GM19043 (cell line): ENCODE measurements around the gene TLDC2.
"Not testable (repeated sequence)": the region's sequence is repeated elsewhere in the genome, so short reads cannot be mapped to it uniquely, and the experiment has no call there.

Experiments used
- ATAC-seq: cut with Tn5 transposase; IDR thresholded peaks from one replicate; pipeline ENCODE4 v1.9.1; 2021; ENCODE audit warnings: low read depth; ENCODE audit not compliant: unreplicated experiment

TLDC2 gene

GRCh38 chr20:36875702-36876472 is at the start of gene TLDC2:
Gene TLDC2, plus strand, starts transcription at chr20:36876138. Its CDS starts 37 bp downstream, at chr20:36876175.
- no peak for ATAC-seq

GRCh38 chr20:36826554-36827244 is 49.2 kb upstream of the TLDC2 start:
- no peak for ATAC-seq

- ATAC-seq = peak; percentile 95
These were observed 48.2 kb upstream of the TLDC2 start for GRCh38 chr20:36827541-36828279.

- ATAC-seq = no peak
These were observed 44.9 kb upstream of the TLDC2 start for GRCh38 chr20:36830791-36831691.

GRCh38 chr20:36832791-36833190 is 43.1 kb upstream of the TLDC2 start:
- no peak for ATAC-seq

GRCh38 chr20:36833275-36834020 is 42.5 kb upstream of the TLDC2 start:
- ATAC-seq = no peak

GRCh38 chr20:36835025-36835424 is 40.9 kb upstream of the TLDC2 start:
- no peak for ATAC-seq

GRCh38 chr20:36835453-36836198 is 40.3 kb upstream of the TLDC2 start:
- ATAC-seq = peak; percentile 85

- no peak for ATAC-seq
These were observed 39.2 kb upstream of the TLDC2 start for GRCh38 chr20:36836591-36837269.

GRCh38 chr20:36838376-36838775 is 37.6 kb upstream of the TLDC2 start:
- ATAC-seq = not testable (repeated sequence)

GRCh38 chr20:36839150-36839549 is 36.8 kb upstream of the TLDC2 start:
- no peak for ATAC-seq

GRCh38 chr20:36841030-36841429 is 34.9 kb upstream of the TLDC2 start:
- not testable (repeated sequence) for ATAC-seq

- ATAC-seq = no peak
These were observed 30.5 kb upstream of the TLDC2 start for GRCh38 chr20:36845288-36845971.

GRCh38 chr20:36847009-36847709 is 28.8 kb upstream of the TLDC2 start:
- ATAC-seq = no peak

GRCh38 chr20:36847710-36848040 is 28.3 kb upstream of the TLDC2 start:
- ATAC-seq = no peak

GRCh38 chr20:36848078-36848660 is 27.8 kb upstream of the TLDC2 start:
- no peak for ATAC-seq

- no peak for ATAC-seq
These were observed 27.3 kb upstream of the TLDC2 start for GRCh38 chr20:36848677-36849076.
